Measurements from ENCODE around the gene FAM53A.
"Not testable (repeated sequence)": the region's sequence is repeated elsewhere in the genome, so short reads cannot be mapped to it uniquely, and the experiment has no call there.

The FAM53A gene

GRCh38 chr4:1622956-1623355 lies 61.2 kb downstream of the FAM53A start:
- DNase-seq = no peak

GRCh38 chr4:1622238-1622637 lies 61.9 kb downstream of the FAM53A start:
- no peak for DNase-seq

DNA sequence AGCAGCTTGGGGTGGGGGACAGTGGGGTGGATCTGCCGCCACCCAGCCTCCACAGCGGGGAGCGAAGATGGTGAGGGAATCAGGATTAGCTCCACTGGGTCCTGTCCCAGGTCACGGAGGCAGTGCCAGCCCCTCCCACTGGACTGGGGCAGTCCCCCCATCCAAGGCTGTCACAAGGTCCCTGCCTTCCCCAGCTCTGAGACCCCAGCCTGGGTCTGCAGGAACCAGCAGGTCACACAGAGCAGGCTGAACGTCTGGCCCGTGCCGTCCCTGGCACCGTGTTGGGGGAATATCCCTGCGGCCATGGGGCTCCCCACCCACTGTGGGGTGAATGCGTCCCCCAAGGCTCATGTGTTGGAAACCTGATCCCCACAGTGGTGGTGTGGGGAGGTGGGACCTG lies 62.6 kb downstream of the FAM53A start:
- DNase-seq = no peak

GRCh38 chr4:1619151-1619672 lies 64.9 kb downstream of the FAM53A start:
- no peak for DNase-seq

- no peak for DNase-seq
Observed at GRCh38 chr4:1618438-1618837, 65.7 kb downstream of the FAM53A start.

- DNase-seq = no peak
Observed at GRCh38 chr4:1616557-1616930, 67.6 kb downstream of the FAM53A start.

DNA sequence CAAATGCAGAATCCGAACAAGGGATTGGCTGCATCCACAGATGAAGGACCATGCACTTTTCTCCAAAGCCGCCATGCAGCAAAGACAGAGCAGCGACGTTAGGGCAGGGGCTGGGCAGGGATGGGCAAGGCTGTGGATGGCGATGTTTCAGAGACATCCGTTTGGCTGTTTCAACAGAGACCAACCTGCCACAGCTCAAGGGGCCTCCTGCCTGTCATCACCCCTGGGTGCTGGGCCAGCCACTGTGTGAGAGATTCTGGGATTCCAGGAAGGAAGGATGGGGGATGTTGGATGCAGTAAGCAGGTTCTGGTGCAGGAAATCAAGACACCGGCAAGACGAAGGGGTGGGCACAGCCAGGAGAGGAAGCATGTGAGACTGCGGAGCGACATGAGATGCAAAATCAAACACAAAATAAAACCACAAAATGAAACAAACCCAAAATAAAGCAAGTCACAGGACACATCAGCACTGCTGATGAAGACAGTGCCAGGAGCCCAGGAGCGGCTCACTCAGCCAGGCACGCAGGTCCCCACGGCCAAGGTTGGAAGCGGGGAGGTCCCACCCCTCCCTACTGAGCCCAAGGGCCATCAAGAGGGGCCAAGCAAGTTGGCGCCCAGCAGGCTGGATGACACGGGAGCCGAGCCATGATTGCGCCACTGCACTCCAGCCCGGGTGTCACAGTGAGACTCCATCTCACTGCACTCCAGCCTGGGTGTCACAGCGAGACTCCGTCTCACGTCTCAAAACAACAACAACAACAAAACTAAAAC lies 68.1 kb downstream of the FAM53A start:
- DNase-seq = no peak

DNA sequence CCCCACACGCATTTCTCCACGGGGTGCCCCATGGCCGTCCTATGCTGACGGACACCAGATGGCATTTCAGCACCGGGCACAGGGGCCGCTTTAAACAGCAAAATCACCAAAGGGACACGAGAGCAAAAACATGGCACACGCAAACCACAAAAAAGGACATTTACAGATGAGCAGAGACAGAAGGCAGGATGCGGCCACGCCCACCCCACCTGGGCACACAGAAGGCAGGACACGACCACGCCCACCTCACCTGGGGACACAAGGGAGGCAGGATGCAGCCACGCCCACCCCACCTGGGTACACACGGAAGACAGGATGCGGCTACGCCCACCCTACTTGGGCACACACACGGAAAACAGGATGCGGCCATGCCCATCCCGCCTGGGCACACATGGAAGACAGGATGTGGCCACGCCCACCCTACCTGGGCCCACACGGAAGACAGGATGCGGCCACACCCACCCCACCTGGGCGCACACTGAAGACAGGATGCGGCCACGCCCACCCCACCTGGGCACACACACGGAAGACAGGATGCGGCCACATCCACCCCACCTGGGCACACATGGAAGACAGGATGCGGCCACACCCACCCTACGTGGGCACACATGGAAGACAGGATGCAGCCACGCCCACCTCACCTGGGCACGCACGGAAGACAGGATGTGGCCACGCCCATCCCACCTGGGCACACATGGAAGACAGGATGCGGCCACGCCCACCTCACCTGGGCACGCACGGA lies 69.1 kb downstream of the FAM53A start:
- DNase-seq = no peak

DNA sequence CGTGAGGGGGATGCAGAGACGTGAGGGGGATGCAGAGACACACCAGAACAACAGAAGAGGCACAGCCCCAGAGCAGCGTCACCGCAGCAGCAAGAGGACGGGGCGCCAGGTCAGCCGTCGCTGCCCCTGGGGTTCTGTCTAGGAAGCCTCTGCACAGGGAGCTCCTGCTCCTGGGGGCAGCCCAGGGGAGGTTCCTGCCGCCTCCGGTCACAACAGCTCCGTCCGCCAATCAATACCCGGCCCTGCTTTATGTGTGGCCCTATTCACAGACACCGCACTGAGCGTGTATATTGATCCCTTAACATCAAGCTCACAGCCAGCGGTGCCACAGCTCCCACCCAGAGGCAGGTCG lies 69.6 kb downstream of the FAM53A start:
- DNase-seq = no peak

DNA sequence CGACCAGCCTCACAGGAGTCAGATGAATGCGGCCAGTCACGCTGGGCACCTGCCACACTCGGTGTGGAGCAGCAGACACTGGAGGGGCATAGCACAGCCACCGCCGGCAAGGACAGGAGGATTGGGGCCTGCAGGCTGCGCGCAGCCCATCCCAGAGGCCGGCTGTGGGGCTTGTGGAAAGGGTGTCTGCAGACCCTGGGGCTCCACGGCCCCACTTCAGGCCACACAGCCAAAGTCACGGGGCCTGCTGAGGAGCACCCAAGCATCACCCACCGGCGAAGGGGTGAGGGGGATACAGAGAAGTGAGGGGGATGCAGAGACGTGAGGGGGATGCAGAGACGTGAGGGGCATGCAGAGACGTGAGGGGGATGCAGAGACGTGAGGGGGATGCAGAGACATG lies 70.1 kb downstream of the FAM53A start:
- DNase-seq = no peak

DNA sequence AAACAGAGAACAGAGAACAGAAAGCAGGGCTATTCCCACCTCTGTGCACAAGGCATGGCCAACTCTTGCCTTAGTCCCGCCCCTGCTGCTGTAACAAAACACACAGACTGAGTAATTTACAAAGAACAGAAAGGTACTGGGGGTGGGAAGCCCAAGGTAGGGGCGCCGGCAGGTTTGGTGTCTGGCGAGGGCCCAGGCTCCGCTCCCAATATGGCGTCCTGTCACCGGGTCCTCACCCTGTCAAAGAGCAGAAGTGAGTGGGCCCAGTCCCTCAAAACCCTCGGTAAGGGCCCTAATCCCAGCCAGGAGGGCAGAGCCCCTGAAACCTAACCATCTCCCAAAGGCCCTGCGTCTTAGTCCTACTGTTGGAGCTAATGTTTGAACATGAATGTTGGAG lies 71.0 kb downstream of the FAM53A start:
- no peak for DNase-seq

DNA sequence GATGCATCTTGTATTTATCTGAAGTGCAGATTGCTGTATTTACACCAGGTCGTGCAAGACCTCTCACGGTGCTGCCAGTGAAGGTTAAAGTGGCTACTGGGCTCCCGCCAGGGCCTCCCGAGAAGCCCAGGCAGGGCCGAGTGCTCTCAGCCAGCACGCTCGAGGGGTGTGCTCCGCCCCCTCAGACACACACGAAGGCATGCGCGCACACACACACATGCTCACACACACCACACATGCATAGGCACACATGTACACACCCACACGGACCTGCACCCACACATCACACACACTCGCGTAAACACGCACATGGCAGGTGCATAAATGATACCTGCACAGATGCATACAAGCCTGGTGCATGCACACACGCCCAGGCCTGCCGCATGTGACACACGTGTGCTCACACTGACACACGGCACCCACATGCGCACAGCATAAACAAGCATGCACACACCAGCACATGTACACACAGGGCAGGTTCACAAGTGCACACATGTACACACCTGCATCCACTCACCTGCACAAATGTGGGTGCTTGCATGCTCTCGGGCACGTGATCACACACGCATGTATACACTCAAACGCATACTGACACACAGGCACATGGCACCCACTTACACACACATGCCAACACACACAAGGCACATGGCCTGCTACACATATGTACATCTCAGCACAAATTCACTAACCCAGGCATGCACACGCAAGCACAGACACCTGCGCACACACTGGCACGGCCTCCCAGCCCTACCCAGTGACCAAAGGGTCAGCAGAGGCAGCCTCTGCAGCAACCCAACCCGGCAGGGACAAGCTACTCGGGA lies 71.6 kb downstream of the FAM53A start:
- DNase-seq = no peak

DNA sequence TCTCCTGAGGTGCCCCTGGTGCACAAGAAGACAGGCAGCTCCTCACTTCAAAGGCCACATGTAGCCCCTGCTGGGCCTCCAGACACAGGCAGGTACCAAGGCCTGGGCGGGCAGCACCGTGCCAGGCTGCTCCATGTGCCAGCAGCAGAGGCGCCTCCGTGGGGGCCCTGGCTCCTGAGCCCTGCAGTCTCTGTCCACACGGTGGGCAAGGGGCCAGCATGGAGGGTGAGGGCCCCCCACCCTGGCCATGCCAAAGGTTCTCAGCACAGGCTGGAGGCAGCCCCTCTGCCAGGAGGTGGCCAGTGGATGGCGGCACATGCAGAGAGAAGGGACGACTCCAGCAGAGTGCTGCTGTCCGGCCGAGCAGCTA lies 72.6 kb downstream of the FAM53A start:
- no peak for DNase-seq

- DNase-seq = no peak
Observed at GRCh38 chr4:1610791-1611500, 73.2 kb downstream of the FAM53A start.

DNA sequence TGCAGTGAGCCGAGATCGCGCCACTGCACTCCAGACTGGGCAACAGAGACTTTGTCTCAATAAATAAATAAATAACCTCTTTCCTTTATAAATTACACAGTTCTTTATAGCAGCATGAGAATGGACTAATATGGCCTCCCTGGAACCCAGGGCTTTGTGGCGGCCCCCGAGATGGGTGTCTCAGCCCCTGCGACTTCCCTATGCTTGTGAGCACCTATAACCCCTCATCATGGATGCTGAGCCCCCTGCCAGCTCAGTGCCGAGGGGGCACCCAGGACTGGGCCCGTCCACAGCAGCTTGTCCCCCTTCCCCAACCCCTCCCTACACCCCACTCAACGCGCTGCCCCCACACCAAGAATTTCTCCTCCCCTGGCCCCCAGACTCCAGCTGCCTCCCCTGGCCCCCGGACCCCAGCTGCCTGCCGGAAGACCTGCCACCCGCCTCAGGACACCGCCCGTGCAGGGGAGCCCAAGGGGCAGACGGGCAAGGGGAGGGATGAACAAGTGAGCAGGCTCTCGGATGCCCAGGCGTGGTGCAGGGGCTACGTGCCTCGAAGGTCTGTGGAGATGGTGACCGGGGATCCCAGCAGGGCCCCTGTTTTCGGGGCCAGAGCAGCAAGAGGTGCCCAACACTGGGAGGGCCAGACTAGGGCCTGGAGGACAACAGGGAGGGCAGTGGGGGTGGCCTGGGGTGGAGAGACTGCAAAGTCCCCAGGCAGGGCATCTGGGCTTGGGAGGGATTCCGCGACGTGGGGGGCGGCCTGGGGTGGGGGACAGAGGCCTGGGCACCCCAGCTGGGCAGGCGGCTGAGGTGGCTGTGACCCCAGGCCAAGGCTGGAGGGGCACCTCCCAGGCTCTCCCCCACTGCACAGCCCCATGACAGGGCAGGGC lies 74.0 kb downstream of the FAM53A start:
- no peak for DNase-seq

- DNase-seq = no peak
Observed at GRCh38 chr4:1608821-1609500, 75.2 kb downstream of the FAM53A start.

- DNase-seq = no peak
Observed at GRCh38 chr4:1608196-1608820, 75.8 kb downstream of the FAM53A start.

DNA sequence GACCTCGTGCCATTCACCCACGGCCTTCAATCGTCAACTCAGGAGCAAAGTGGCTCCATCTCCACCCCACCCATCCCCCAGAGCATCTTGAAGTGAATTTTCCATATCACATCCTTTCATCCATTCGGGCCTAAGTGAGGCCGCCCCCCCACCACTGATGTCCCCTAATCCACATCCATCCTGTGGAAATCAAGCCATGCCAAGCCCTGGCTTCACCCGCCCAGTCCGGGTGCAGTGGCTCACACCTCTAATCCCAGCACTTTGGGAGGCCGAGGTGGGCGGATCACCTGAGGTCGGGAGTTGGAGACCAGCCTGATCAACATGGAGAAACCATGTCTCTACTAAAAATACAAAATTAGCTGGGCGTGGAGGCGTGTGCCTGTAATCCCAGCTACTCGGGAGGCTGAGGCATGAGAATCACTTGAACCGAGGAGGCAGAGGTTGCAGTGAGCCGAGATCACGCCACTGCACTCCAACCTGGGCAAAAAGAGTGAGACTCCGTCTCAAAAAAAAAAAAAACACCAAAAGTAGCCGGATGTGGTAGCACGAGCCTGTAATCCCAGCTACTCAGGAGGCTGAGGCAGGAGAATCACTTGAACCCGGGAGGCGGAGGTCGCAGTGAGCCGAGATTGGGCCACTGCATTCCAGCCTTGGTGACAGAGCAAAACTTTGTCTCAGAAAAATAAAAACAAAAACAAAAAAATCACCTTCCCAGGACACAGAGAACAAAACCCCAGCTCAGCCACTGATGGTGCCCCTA lies 76.5 kb downstream of the FAM53A start:
- not testable (repeated sequence) for DNase-seq

DNA sequence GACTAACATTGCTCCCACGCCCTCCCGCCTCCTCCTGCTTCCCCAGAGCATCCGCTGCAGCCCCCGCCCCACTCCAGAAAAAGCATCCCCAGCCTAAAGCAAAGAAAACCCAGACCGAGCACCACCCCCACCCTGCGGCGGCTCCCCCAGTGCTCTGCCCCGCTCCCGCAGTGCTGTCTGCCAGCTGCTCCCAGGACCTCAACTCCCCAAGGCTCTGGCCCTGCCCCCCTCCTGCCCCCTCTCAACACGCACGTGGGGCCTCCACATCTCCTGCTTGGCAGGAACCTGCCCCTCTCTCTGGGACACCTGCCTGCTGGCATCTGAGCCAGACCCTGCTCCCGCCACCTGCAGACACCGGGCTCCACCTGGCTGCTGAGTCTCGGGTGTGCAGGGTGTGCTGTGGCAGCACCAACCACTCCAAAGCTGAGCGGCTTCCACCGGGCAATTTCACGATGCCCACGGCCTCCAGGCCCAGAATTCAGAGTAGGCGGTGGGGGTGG lies 79.4 kb downstream of the FAM53A start:
- no peak for DNase-seq

Measured in fibroblast of skin of back (primary cell).